Measurements from ENCODE around the gene UNC93A.

GRCh38 chr6:167303675-167304625 is 12.8 kb downstream of the UNC93A start:
- TF ChIP-seq CTCF (IDR thresholded peaks at IDR 0.05; ENCODE audit: borderline replicate concordance, extremely low read depth, low read length, poor library complexity, severe bottlenecking) (no peak), EZH2 (IDR thresholded peaks at IDR 0.05; ENCODE audit: borderline replicate concordance, low read depth, low read length, severe bottlenecking) (no peak)
